Activated T-cell treated with anti-CD3 and anti-CD28 coated beads, Interleukin-2, amount 50 U/mL, for 4 hours (primary cell): ENCODE results near the gene FNDC5. TPM values are rescaled to one million over a fixed set of nuclear protein-coding genes. Genes with fewer than 3 reads are reported as not detected.

Experiments
- ATAC-seq, 2 donors: fragments of 200-7000 bp; cut with Tn5 transposase; one replicate each; pipeline ENCODE4 v1.10.0; 2021
- DNase-seq: peaks from one replicate; pipeline ENCODE4 v3.0.0-alpha.2; 2020
- H3K27me3 Mint-ChIP-seq: one replicate; pipeline ENCODE4 v1.8.0; 2021; ENCODE audit warnings: low read depth, mixed read lengths
- H3K36me3 Mint-ChIP-seq: one replicate; pipeline ENCODE4 v1.8.0; 2022; ENCODE audit warnings: mixed read lengths; ENCODE audit not compliant: insufficient read depth
- H3K4me1 Mint-ChIP-seq: one replicate; pipeline ENCODE4 v1.8.0; 2021; ENCODE audit warnings: low read depth, mixed read lengths
- H3K4me3 Mint-ChIP-seq: one replicate; pipeline ENCODE4 v1.8.0; 2021; ENCODE audit warnings: mild to moderate bottlenecking, moderate library complexity, mixed read lengths
- H3K9me3 Mint-ChIP-seq: one replicate; pipeline ENCODE4 v1.8.0; 2021; ENCODE audit warnings: mixed read lengths
- total RNA-seq, 3 donors: library from RNA; stranded (reverse); gene quantifications; one replicate each; pipeline ENCODE4 v1.2.1, GENCODE V29; 2021

The FNDC5 gene
- total RNA-seq, 3 donors from 2014 or later: not detected

- Mint-ChIP-seq H3K4me3 (no peak overlapping the region), H3K27me3 (no peaks in the 10 kb centered on the region), H3K36me3 (peaks cover 28% of the 10 kb centered on the region), H3K9me3 (no peaks in the 10 kb centered on the region), H3K4me1 (no peaks in the 10 kb centered on the region)
- no peak for ATAC-seq
- DNase-seq: no peak
These were observed 14.7 kb downstream of the FNDC5 start for GRCh38 chr1:32855861-32856617.

GRCh38 chr1:32848354-32849063 lies 22.2 kb downstream of the FNDC5 start:
- Mint-ChIP-seq H3K36me3 (peaks cover 11% of the 10 kb centered on the region), H3K9me3 (no peaks in the 10 kb centered on the region), H3K4me1 (no peaks in the 10 kb centered on the region), H3K4me3 (no peak overlapping the region), H3K27me3 (no peaks in the 10 kb centered on the region)
- ATAC-seq (no peak), DNase-seq (no peak)

DNA sequence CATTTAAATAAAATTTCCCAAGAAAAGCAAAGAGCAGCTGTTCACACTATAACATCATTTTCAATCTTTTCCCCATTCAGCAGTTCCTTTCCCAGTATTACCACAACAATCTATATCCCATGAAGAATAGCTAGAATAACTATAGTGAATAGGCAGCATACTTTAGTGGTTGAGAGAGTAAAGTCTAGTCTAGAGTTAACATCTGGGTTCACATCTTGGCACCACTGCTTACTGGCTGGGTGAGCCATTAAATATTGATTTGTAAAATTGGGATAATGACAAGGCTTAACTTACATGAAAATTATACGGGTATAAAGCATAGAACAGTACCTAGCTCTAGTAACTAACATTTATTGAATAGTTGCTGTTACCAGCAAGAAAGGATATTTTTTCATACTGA lies 38.8 kb downstream of the FNDC5 start:
- ATAC-seq: no peak
- H3K9me3 Mint-ChIP-seq: no peaks in the 10 kb centered on the region
- H3K36me3 Mint-ChIP-seq: peaks cover 48% of the 10 kb centered on the region
- peaks cover 7% of the 10 kb centered on the region for H3K4me1 Mint-ChIP-seq
- H3K27me3 Mint-ChIP-seq: no peaks in the 10 kb centered on the region
- DNase-seq: no peak
- H3K4me3 Mint-ChIP-seq: no peak overlapping the region

DNA sequence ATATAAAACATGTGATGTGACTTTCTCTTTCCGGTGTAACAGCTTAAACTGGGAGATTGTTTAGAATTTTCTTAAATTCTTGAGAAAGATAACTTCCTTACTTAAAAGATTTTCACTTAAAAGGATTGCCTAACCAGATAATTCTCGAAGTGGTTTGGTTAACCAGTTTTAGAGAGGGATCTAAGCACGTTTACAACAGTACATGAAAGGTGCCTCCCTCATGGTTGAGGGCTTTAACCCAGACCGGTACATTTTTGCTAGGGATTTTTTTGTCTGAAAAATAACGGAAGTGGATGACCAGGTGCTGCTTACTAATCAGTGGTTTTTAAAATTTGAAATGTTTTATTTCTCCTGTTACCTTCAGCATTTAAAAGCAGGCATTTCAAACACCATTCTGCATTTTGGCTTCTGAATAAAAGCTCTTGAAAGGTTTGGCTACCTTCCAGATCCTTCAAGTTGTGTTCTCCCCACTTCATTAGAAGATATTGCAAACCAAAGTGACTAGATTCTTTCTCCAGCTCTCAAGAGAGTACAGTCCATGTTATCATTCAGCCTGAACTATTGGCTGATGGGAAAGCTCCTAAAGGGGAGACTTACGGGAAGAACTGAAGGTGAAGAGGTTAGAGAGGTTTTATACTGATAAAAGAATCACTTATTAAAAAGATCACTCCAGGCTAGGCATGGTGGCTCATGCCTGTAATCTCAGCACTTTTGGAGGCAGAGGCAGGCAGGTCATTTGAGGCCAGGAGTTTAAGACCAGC lies 40.4 kb downstream of the FNDC5 start:
- Mint-ChIP-seq H3K4me1 (peaks cover 7% of the 10 kb centered on the region), H3K36me3 (peaks cover 50% of the 10 kb centered on the region), H3K27me3 (no peaks in the 10 kb centered on the region), H3K9me3 (no peaks in the 10 kb centered on the region), H3K4me3 (no peak overlapping the region)
- no peak for ATAC-seq
- no peak for DNase-seq

GRCh38 chr1:32828341-32828740 lies 42.4 kb downstream of the FNDC5 start:
- DNase-seq (no peak), ATAC-seq (no peak)
- Mint-ChIP-seq H3K4me1 (peaks cover 7% of the 10 kb centered on the region), H3K9me3 (no peaks in the 10 kb centered on the region), H3K4me3 (no peak overlapping the region), H3K36me3 (peaks cover 44% of the 10 kb centered on the region), H3K27me3 (no peaks in the 10 kb centered on the region)

DNA sequence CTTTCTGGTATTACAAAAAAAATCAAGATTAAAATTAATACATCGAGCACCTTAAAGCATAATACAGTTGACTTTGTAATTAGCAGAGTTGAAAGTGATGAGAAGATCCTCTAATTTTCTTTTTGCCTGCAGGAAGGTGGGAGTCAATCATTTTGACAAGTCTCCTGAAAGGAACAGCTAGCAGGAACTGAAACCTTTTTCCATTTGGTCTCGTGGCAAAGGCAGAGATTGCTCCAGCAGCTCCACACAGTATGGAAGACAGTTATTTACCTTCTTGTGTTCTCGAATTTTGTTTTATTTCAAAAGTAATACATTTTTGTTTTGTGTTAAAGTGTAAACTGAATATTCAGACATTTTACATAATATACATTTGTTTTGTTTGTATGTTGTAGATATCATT lies 45.5 kb downstream of the FNDC5 start:
- Mint-ChIP-seq H3K4me3 (no peak overlapping the region), H3K4me1 (peaks cover 13% of the 10 kb centered on the region), H3K9me3 (no peaks in the 10 kb centered on the region), H3K27me3 (no peaks in the 10 kb centered on the region), H3K36me3 (peaks cover 31% of the 10 kb centered on the region)
- no peak for DNase-seq
- ATAC-seq: no peak

GRCh38 chr1:32818804-32819541 lies 51.7 kb downstream of the FNDC5 start:
- H3K27me3 Mint-ChIP-seq: no peaks in the 10 kb centered on the region
- no peak for ATAC-seq
- no peak for DNase-seq
- H3K4me3 Mint-ChIP-seq: peak overlapping the region; percentile 100
- H3K9me3 Mint-ChIP-seq: no peaks in the 10 kb centered on the region
- peaks cover 38% of the 10 kb centered on the region for H3K4me1 Mint-ChIP-seq
- peaks cover 17% of the 10 kb centered on the region for H3K36me3 Mint-ChIP-seq

GRCh38 chr1:32817815-32818786 lies 52.6 kb downstream of the FNDC5 start:
- ATAC-seq (peak in 1 of 2 donors; percentile 2), DNase-seq (peak; percentile 14)
- Mint-ChIP-seq H3K4me3 (peak overlapping the region; percentile 100), H3K9me3 (no peaks in the 10 kb centered on the region), H3K36me3 (peaks cover 26% of the 10 kb centered on the region), H3K27me3 (no peaks in the 10 kb centered on the region), H3K4me1 (peaks cover 47% of the 10 kb centered on the region)

DNA sequence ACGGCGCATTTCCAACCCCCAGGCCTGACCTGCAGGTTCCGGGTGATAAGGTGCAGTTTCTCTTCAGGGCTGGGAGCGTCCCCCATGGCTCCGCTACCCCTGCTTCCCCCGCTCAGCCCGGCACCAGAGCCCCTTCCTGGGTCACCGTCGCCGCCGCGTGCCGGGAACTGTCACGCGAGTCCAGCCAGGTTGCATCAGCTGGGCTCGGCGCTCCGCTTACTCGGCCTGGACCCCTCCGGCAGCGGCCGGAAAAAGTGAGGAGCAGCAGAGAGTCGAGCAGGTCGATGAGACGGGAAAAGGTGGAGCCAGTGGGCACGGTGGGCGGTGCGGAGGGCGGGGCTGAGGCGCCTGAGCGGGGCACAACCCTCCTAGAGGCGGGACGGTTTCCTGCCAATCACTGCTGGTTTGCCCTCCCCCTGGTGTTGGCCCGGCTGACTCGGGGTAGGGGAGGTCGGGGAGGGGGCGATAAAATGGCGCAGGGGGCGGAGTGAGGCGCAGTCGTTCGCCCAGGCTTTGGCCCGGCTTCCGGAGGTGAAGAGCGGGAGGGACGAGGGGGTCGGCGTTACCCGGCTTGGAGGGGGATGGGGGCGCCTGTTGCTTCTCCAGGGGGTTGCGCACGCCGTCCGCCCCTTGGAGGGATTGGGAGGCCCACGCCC lies 53.4 kb downstream of the FNDC5 start, which contains the start of the genes S100PBP and YARS1:
S100PBP (plus strand) TSS at position 495 of the 656 bp plus-strand sequence. CDS start 8,447 bp downstream, outside the sequence.
YARS1 (minus strand) TSS at position 200 of the 656 bp plus-strand sequence; CDS start at position 86, 114 bp downstream.
- peak within 1 kb of the TSS; percentile 100 for H3K4me3 Mint-ChIP-seq
- H3K4me1 Mint-ChIP-seq: peaks cover 55% of the 10 kb centered on the region
- H3K36me3 Mint-ChIP-seq: peaks cover 29% of the 10 kb centered on the region
- peak; percentile 100 for DNase-seq
- H3K9me3 Mint-ChIP-seq: no peaks in the 10 kb centered on the region
- H3K27me3 Mint-ChIP-seq: no peaks in the 10 kb centered on the region
- peak; percentile 92 to 95 for ATAC-seq

- no peaks in the 10 kb centered on the region for H3K9me3 Mint-ChIP-seq
- DNase-seq (no peak), ATAC-seq (peak in 1 of 2 donors; percentile 0)
- H3K4me1 Mint-ChIP-seq: peaks cover 57% of the 10 kb centered on the region
- no peaks in the 10 kb centered on the region for H3K27me3 Mint-ChIP-seq
- H3K4me3 Mint-ChIP-seq: peak overlapping the region; percentile 100
- peaks cover 33% of the 10 kb centered on the region for H3K36me3 Mint-ChIP-seq
These were observed 54.0 kb downstream of the FNDC5 start for GRCh38 chr1:32816676-32817158.

GRCh38 chr1:32813941-32814739 lies 56.6 kb downstream of the FNDC5 start:
- DNase-seq (no peak), ATAC-seq (no peak)
- Mint-ChIP-seq H3K4me1 (peaks cover 58% of the 10 kb centered on the region), H3K9me3 (no peaks in the 10 kb centered on the region), H3K4me3 (peak overlapping the region; percentile 100), H3K27me3 (no peaks in the 10 kb centered on the region), H3K36me3 (peaks cover 56% of the 10 kb centered on the region)
